ENCODE data around the gene PLXDC2. TPM values are rescaled to one million over a fixed set of nuclear protein-coding genes. Genes with fewer than 3 reads are reported as not detected.

PLXDC2 gene
- total and polyA plus RNA-seq, 2 donors (not counting 1 experiment from before 2014, with no cell fraction given) = 0.07 TPM

DNA sequence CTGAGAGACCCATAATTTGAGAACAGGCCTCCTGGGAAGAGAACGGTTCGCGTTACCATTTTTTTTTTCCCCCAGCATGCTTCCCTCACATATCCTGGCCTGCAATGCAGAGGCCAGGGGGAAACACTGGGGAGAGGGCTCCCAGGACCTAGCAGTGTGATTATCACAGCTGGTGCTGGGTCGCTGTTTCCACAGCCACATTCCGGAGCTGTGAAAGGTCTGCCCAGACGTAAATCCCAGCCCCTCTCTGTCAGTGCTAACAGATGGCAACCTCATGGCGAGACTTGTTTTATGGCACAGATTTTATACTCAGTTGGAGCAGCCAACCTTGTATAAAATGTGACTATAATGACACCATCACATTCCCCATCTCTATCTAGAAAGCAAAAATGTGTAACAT lies 150.5 kb downstream of the PLXDC2 start:
- DNase-seq = no peak
- H3K79me2 ChIP-seq (ENCODE audit: control insufficient read depth, insufficient read depth, low read length) = no peaks in the 10 kb centered on the region

DNA sequence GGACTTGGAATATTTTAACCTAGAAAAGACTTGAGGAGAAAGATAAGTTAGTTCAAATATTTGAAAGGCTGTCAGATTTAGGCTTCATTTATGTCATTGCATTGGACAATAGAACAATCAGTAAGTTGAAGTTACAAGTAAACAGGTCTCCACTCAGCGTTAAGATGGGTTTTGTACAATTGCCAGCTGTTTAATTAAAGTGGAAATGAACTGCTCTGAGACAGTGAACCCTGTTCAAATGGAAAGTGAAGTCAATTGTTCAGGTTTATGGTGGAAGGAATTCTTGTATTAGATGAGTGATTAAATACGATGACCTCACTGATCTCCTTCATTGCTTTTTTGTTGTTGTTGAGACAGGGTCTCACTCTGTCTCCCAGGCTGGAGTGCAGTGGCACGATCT lies 151.7 kb downstream of the PLXDC2 start:
- H3K27me3 ChIP-seq (replicated peaks in 1 of 4; ENCODE audit: control extremely low read depth in 1 of 4, control insufficient read depth in 3 of 4, insufficient read depth in 4 of 4, low read length in 3 of 4) = no peaks in the 10 kb centered on the region
- H3K4me1 Mint-ChIP-seq = no peaks in the 10 kb centered on the region
- no peaks in the 10 kb centered on the region for H3K36me3 ChIP-seq (replicated peaks in 1 of 2; ENCODE audit: control extremely low read depth in 1 of 2, control insufficient read depth in 1 of 2, extremely low read depth in 1 of 2, insufficient read depth in 2 of 2, low read length in 1 of 2)
- no peak overlapping the region for H3K9ac ChIP-seq (ENCODE audit: low read length)
- H3K27me3 Mint-ChIP-seq = no peaks in the 10 kb centered on the region
- ATAC-seq (ENCODE audit: low read depth) = no peak
- no peaks in the 10 kb centered on the region for H3K9me3 ChIP-seq (ENCODE audit: control extremely low read depth in 1 of 3, control insufficient read depth in 2 of 3, insufficient read depth in 1 of 3, low read length in 2 of 3)
- H3K4me2 ChIP-seq (replicated peaks; ENCODE audit: low read depth, low read length, poor library complexity, severe bottlenecking) = no peak overlapping the region
- DNase-seq = no peak
- no peak overlapping the region for H3K4me3 Mint-ChIP-seq
- no peak overlapping the region for H3K27ac ChIP-seq (ENCODE audit: low read length in 2 of 2)
- H3K27ac Mint-ChIP-seq = no peak overlapping the region
- H4K20me1 ChIP-seq (ENCODE audit: control insufficient read depth, insufficient read depth, low read length, poor library complexity, severe bottlenecking) = no peaks in the 10 kb centered on the region
- intact Hi-C loops (cut with micrococcal nuclease) = no loop called here
- no peak overlapping the region for H3K4me3 ChIP-seq (ENCODE audit: control extremely low read depth in 1 of 5, extremely low read depth in 1 of 5, insufficient read depth in 1 of 5, low read depth in 2 of 5, low read length in 4 of 5)
- ChIA-PET CTCF (no interaction called here), POLR2A (no interaction called here)
- no peak overlapping the region for H2AFZ ChIP-seq (ENCODE audit: insufficient read depth, low read depth, low read length, poor library complexity, severe bottlenecking)
- no peak for TF ChIP-seq EZH2 (IDR thresholded peaks at IDR 0.05; ENCODE audit: borderline replicate concordance, insufficient read depth, low read depth, low read length, poor library complexity, severe bottlenecking)
- TF ChIP-seq, protein P1, sequence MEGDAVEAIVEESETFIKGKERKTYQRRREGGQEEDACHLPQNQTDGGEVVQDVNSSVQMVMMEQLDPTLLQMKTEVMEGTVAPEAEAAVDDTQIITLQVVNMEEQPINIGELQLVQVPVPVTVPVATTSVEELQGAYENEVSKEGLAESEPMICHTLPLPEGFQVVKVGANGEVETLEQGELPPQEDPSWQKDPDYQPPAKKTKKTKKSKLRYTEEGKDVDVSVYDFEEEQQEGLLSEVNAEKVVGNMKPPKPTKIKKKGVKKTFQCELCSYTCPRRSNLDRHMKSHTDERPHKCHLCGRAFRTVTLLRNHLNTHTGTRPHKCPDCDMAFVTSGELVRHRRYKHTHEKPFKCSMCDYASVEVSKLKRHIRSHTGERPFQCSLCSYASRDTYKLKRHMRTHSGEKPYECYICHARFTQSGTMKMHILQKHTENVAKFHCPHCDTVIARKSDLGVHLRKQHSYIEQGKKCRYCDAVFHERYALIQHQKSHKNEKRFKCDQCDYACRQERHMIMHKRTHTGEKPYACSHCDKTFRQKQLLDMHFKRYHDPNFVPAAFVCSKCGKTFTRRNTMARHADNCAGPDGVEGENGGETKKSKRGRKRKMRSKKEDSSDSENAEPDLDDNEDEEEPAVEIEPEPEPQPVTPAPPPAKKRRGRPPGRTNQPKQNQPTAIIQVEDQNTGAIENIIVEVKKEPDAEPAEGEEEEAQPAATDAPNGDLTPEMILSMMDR (IDR thresholded peaks at IDR 0.05) = no peak
- H3K79me2 ChIP-seq (ENCODE audit: control insufficient read depth, insufficient read depth, low read length) = no peaks in the 10 kb centered on the region
- 94% methylated on average over 2 of the region's 3 CpGs for WGBS (ENCODE audit: insufficient coverage)
- no peaks in the 10 kb centered on the region for H3K4me1 ChIP-seq (ENCODE audit: control insufficient read depth in 2 of 2, insufficient read depth in 2 of 2, low read length in 2 of 2)
- no peaks in the 10 kb centered on the region for H3K9me3 Mint-ChIP-seq (ENCODE audit: insufficient read depth)

More for the DNA sequence above, 150.5 kb downstream of the PLXDC2 start:
- TF ChIP-seq EZH2 (IDR thresholded peaks at IDR 0.05; ENCODE audit: borderline replicate concordance, insufficient read depth, low read depth, low read length, poor library complexity, severe bottlenecking) = no peak
- TF ChIP-seq, protein P1 (IDR thresholded peaks at IDR 0.05) = no peak
- no peaks in the 10 kb centered on the region for H3K4me1 ChIP-seq (ENCODE audit: control insufficient read depth in 2 of 2, insufficient read depth in 2 of 2, low read length in 2 of 2)
- ATAC-seq (ENCODE audit: low read depth) = no peak
- H3K27ac ChIP-seq (ENCODE audit: low read length in 2 of 2) = no peak overlapping the region
- no peak overlapping the region for H3K4me3 ChIP-seq (ENCODE audit: control extremely low read depth in 1 of 5, extremely low read depth in 1 of 5, insufficient read depth in 1 of 5, low read depth in 2 of 5, low read length in 4 of 5)
- H3K9ac ChIP-seq (ENCODE audit: low read length) = no peak overlapping the region
- no peaks in the 10 kb centered on the region for H3K36me3 ChIP-seq (replicated peaks in 1 of 2; ENCODE audit: control extremely low read depth in 1 of 2, control insufficient read depth in 1 of 2, extremely low read depth in 1 of 2, insufficient read depth in 2 of 2, low read length in 1 of 2)
- ChIA-PET CTCF (no interaction called here), POLR2A (no interaction called here)
- H2AFZ ChIP-seq (ENCODE audit: insufficient read depth, low read depth, low read length, poor library complexity, severe bottlenecking) = no peak overlapping the region
- Mint-ChIP-seq H3K27ac (no peak overlapping the region), H3K4me1 (no peaks in the 10 kb centered on the region), H3K27me3 (no peaks in the 10 kb centered on the region), H3K9me3 (ENCODE audit: insufficient read depth) (no peaks in the 10 kb centered on the region), H3K4me3 (no peak overlapping the region)
- no peaks in the 10 kb centered on the region for H3K9me3 ChIP-seq (ENCODE audit: control extremely low read depth in 1 of 3, control insufficient read depth in 2 of 3, insufficient read depth in 1 of 3, low read length in 2 of 3)
- H3K27me3 ChIP-seq (replicated peaks in 1 of 4; ENCODE audit: control extremely low read depth in 1 of 4, control insufficient read depth in 3 of 4, insufficient read depth in 4 of 4, low read length in 3 of 4) = no peaks in the 10 kb centered on the region
- no peak overlapping the region for H3K4me2 ChIP-seq (replicated peaks; ENCODE audit: low read depth, low read length, poor library complexity, severe bottlenecking)
- WGBS (ENCODE audit: insufficient coverage) = 100% methylated on average over 2 of the region's 7 CpGs
- intact Hi-C loops (cut with micrococcal nuclease) = no loop called here
- no peaks in the 10 kb centered on the region for H4K20me1 ChIP-seq (ENCODE audit: control insufficient read depth, insufficient read depth, low read length, poor library complexity, severe bottlenecking)

Data from B cell (primary cell).